ENCODE results near the gene PTBP2. TPM values are rescaled to one million over a fixed set of nuclear protein-coding genes. Genes with fewer than 3 reads are reported as not detected.
A peak's percentile ranks its signal among the peaks of the same experiment; 100 is the strongest.

The PTBP2 gene
- total RNA-seq, 1 donor from 2014 or later, result 29.7 TPM

DNA sequence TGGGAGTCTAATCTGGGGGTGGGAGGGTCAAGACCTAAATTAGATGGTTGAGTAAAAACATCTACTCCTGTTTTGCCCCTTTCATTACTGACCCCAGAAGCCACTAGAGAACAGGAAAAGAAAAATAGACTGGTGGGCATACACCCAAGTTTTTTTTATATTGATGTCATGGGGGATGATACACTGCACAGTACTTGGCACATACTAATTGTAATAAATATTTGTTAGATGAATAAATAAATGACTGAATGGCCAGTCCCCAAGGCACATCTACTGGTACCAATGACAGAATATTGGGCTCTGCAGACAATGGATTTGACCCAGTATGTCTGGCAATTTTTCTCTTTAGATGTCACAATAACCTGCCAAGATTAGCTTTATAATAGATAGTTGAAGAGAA, 36.8 kb upstream of the PTBP2 start:
- H3K4me1 Mint-ChIP-seq (ENCODE audit: unreplicated experiment), result peaks cover 13% of the 10 kb centered on the region
- no peaks in the 10 kb centered on the region for H3K9me3 Mint-ChIP-seq (ENCODE audit: unreplicated experiment)
- TF ChIP-seq, protein P1, sequence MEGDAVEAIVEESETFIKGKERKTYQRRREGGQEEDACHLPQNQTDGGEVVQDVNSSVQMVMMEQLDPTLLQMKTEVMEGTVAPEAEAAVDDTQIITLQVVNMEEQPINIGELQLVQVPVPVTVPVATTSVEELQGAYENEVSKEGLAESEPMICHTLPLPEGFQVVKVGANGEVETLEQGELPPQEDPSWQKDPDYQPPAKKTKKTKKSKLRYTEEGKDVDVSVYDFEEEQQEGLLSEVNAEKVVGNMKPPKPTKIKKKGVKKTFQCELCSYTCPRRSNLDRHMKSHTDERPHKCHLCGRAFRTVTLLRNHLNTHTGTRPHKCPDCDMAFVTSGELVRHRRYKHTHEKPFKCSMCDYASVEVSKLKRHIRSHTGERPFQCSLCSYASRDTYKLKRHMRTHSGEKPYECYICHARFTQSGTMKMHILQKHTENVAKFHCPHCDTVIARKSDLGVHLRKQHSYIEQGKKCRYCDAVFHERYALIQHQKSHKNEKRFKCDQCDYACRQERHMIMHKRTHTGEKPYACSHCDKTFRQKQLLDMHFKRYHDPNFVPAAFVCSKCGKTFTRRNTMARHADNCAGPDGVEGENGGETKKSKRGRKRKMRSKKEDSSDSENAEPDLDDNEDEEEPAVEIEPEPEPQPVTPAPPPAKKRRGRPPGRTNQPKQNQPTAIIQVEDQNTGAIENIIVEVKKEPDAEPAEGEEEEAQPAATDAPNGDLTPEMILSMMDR (IDR thresholded peaks at IDR 0.05; ENCODE audit: unreplicated experiment), result no peak
- H3K4me3 Mint-ChIP-seq (ENCODE audit: unreplicated experiment), result no peak overlapping the region
- no peaks in the 10 kb centered on the region for H3K36me3 Mint-ChIP-seq (ENCODE audit: low read depth, unreplicated experiment)
- no peak for DNase-seq (ENCODE audit: low spot score)
- H3K27me3 Mint-ChIP-seq (ENCODE audit: unreplicated experiment), result peaks cover 1% of the 10 kb centered on the region
- no peak overlapping the region for H3K27ac Mint-ChIP-seq (ENCODE audit: unreplicated experiment)

DNA sequence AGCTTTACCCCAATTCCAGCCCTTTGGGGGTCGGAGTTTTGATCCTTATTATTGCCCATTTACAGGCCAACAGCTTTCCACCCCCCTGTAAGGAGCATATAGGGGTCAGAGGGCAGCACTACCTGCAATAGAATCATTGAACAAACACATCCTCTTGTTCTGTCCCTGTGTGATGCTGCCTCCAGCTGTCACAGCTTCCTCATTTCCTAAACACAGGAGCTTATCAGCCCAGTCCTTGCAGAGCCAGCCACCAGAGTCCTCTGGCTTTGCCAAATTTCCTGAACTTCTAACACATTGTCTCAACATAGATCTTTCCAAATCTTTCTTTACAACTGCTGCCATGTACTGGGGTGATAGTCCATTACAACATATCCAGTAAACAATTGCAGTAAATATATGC, 32.8 kb upstream of the PTBP2 start:
- H3K9me3 Mint-ChIP-seq (ENCODE audit: unreplicated experiment), result no peaks in the 10 kb centered on the region
- peaks cover 13% of the 10 kb centered on the region for H3K4me1 Mint-ChIP-seq (ENCODE audit: unreplicated experiment)
- TF ChIP-seq, protein P1 (IDR thresholded peaks at IDR 0.05; ENCODE audit: unreplicated experiment), result no peak
- no peaks in the 10 kb centered on the region for H3K36me3 Mint-ChIP-seq (ENCODE audit: low read depth, unreplicated experiment)
- peak overlapping the region; percentile 77 for H3K27ac Mint-ChIP-seq (ENCODE audit: unreplicated experiment)
- peak; percentile 16 for DNase-seq (ENCODE audit: low spot score)
- H3K4me3 Mint-ChIP-seq (ENCODE audit: unreplicated experiment), result no peak overlapping the region
- H3K27me3 Mint-ChIP-seq (ENCODE audit: unreplicated experiment), result peaks cover 3% of the 10 kb centered on the region

DNA sequence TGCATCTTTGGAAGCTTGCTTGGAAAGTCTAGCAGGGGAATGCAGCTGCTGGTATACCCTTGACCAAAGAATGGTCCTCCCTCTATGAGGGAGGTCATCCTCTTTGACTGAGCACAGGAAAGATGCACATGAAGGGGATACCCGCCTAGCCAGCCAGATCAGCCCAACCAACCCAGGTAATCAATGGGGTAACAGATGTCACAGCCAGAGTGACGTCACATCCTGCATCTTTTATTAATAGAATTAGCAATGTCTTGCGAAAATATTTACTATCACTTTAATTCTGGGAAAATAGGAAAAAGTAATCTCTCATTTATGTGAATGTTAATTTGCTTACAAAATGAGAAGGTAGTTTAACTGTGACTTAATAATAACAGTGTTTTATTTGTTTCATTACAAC, 25.6 kb upstream of the PTBP2 start:
- DNase-seq (ENCODE audit: low spot score), result no peak

DNA sequence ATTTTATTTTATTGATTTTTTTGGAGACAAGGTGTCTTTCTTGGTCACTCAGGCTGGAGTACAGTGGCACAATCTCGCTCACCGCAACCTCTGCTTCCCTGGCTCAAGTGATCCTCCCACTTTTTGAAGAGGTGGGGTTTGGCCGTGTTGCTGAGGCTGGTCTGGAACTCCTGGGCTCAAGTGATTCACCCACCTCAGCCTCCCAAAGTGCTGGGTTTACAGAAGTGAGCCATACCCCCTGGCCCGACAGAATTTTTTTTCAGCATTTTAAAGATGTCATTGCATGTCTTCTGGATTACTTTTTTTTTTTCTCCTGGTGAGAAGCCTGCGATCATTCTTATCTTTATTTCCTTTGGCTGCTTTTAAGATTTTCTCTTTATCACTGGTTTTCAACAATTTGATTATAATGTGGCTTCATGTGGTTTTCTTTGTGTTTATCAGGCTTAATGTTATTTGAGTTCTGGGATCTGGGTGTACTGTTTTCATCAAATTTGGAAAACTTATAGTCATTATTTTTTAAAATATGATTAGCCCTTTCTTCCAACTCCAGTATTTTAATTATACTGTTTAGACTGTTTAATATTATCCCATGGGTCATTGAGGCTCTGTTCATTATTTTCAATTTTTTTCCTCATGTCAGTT, 23.1 kb upstream of the PTBP2 start:
- Mint-ChIP-seq H3K4me3 (ENCODE audit: unreplicated experiment) (no peak overlapping the region), H3K27me3 (ENCODE audit: unreplicated experiment) (no peaks in the 10 kb centered on the region), H3K4me1 (ENCODE audit: unreplicated experiment) (peaks cover 12% of the 10 kb centered on the region), H3K36me3 (ENCODE audit: low read depth, unreplicated experiment) (no peaks in the 10 kb centered on the region), H3K27ac (ENCODE audit: unreplicated experiment) (no peak overlapping the region), H3K9me3 (ENCODE audit: unreplicated experiment) (no peaks in the 10 kb centered on the region)
- DNase-seq (ENCODE audit: low spot score), result no peak
- TF ChIP-seq, protein P1 (IDR thresholded peaks at IDR 0.05; ENCODE audit: unreplicated experiment), result no peak

More for the DNA sequence above, 25.6 kb upstream of the PTBP2 start:
- Mint-ChIP-seq H3K27ac (ENCODE audit: unreplicated experiment) (no peak overlapping the region), H3K4me3 (ENCODE audit: unreplicated experiment) (no peak overlapping the region), H3K9me3 (ENCODE audit: unreplicated experiment) (no peaks in the 10 kb centered on the region), H3K4me1 (ENCODE audit: unreplicated experiment) (no peaks in the 10 kb centered on the region), H3K36me3 (ENCODE audit: low read depth, unreplicated experiment) (no peaks in the 10 kb centered on the region), H3K27me3 (ENCODE audit: unreplicated experiment) (peaks cover 3% of the 10 kb centered on the region)
- TF ChIP-seq, protein P1 (IDR thresholded peaks at IDR 0.05; ENCODE audit: unreplicated experiment), result no peak

DNA sequence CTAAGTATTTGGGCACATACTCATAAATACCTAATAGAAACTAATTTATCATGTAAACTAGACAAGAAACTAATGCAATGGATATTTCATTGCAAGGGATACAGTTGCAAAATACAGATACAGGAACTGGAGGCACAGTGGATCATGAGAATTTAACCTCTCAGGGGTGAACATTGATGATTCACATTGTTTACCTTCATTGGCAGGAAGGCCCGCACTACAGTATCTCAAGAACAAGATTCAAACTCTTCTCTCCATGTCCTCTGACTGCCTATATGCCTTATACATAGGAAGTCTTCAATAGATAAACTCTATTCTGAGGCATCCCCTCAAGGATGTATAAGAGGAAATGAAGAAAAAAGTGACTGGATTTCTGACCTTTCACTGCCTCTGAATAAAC, 18.4 kb upstream of the PTBP2 start:
- H3K36me3 Mint-ChIP-seq (ENCODE audit: low read depth, unreplicated experiment), result no peaks in the 10 kb centered on the region
- H3K9me3 Mint-ChIP-seq (ENCODE audit: unreplicated experiment), result no peaks in the 10 kb centered on the region
- no peaks in the 10 kb centered on the region for H3K27me3 Mint-ChIP-seq (ENCODE audit: unreplicated experiment)
- no peak overlapping the region for H3K27ac Mint-ChIP-seq (ENCODE audit: unreplicated experiment)
- no peak overlapping the region for H3K4me3 Mint-ChIP-seq (ENCODE audit: unreplicated experiment)
- DNase-seq (ENCODE audit: low spot score), result no peak
- TF ChIP-seq, protein P1 (IDR thresholded peaks at IDR 0.05; ENCODE audit: unreplicated experiment), result no peak
- peaks cover 15% of the 10 kb centered on the region for H3K4me1 Mint-ChIP-seq (ENCODE audit: unreplicated experiment)

Measured in endothelial cell (in vitro differentiated cells).